HCT116 (cell line): ENCODE measurements around the gene ARFGEF3.

ENCODE experiments used
- EZH2 ChIP-seq: fragments of 200-600 bp; sonication (generic); IDR thresholded peaks from 2 replicates; pipeline ENCODE4 v1.6.1; 2017; ENCODE audit warnings: antibody characterized with exemption, mixed run types
- TCF7L2 ChIP-seq: IDR thresholded peaks from 2 replicates; pipeline ENCODE4 v1.7.0; 2011; ENCODE audit warnings: borderline replicate concordance, inconsistent platforms; ENCODE audit not compliant: insufficient read depth, insufficient read length; ENCODE audit errors: extremely low read depth

GRCh38 chr6:138119976-138120375, 41.8 kb upstream of the ARFGEF3 start:
- TF ChIP-seq EZH2, result no peak
- TF ChIP-seq TCF7L2, result no peak
